Duodenal mucosa (tissue), 2 donors: Measurements from ENCODE around the gene PTPRA.
"Not testable (repeated sequence)": the region's sequence is repeated elsewhere in the genome, so short reads cannot be mapped to it uniquely, and the experiment has no call there.

ENCODE experiments used
- H3K27ac ChIP-seq: one replicate; pipeline ENCODE4 v1.7.0; 2013; ENCODE audit warnings: low read depth, low read length
- H3K27me3 ChIP-seq, 2 donors: one replicate each; pipeline ENCODE4 v1.7.0; 2013; ENCODE audit warnings: low read length in 2 of 2, control low read depth in 1 of 2; ENCODE audit not compliant: insufficient read depth in 2 of 2, control insufficient read depth in 1 of 2
- H3K36me3 ChIP-seq, 2 donors: one replicate each; pipeline ENCODE4 v1.7.0; 2013; ENCODE audit warnings: low read length in 2 of 2, control low read depth in 1 of 2; ENCODE audit not compliant: insufficient read depth in 2 of 2, control insufficient read depth in 1 of 2
- H3K4me1 ChIP-seq, 2 donors: one replicate each; pipeline ENCODE4 v1.7.0; 2013; ENCODE audit warnings: low read length in 2 of 2, control low read depth in 1 of 2; ENCODE audit not compliant: insufficient read depth in 2 of 2, control insufficient read depth in 1 of 2
- H3K4me3 ChIP-seq, 2 donors: one replicate each; pipeline ENCODE4 v1.7.0; 2013; ENCODE audit warnings: low read length in 2 of 2, low read depth in 1 of 2
- H3K9ac ChIP-seq, 2 donors: one replicate each; pipeline ENCODE4 v1.7.0; 2013; ENCODE audit warnings: low read length in 2 of 2, low read depth in 1 of 2
- H3K9me3 ChIP-seq, 2 donors: one replicate each; pipeline ENCODE4 v1.7.0; 2013; ENCODE audit warnings: low read length in 2 of 2, control low read depth in 1 of 2; ENCODE audit not compliant: control insufficient read depth in 1 of 2

Gene PTPRA

DNA sequence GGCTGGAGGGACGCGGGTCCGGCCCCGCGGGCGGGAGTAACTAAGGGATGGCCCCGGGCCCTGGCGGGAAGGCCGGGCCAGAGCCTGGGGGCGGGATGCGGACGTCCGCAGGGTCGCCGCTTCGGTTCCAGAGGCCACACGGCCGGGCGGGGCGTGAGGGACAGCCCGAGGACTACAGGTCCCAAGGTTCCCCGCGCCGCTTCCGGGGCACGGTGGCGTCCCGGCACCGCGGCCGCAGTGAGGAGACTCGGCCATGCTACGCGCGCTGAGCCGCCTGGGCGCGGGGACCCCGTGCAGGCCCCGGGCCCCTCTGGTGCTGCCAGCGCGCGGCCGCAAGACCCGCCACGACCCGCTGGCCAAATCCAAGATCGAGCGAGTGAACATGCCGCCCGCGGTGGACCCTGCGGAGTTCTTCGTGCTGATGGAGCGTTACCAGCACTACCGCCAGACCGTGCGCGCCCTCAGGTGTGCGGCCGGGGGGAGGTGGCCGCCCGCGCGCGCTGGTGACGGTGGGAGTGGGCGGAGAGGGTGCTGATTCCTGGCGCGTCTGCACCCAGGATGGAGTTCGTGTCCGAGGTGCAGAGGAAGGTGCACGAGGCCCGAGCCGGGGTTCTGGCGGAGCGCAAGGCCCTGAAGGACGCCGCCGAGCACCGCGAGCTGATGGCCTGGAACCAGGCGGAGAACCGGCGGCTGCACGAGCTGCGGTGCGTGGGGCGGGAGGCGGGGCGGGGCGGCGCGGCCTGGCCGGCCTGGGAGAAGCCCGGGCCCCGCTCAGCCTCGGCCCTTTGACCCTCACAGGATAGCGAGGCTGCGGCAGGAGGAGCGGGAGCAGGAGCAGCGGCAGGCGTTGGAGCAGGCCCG, 172.8 kb downstream of the PTPRA start, which contains the start of gene MRPS26:
TSS of gene MRPS26 (plus strand) at position 237 of the 861 bp plus-strand sequence. CDS start at position 254, 17 bp downstream.
- peaks cover 6 to 17% of the 10 kb centered on the region in 2 donors for H3K4me1 ChIP-seq

GRCh38 chr20:3046677-3047462, 173.6 kb downstream of the PTPRA start:
- H3K4me3 ChIP-seq: peak overlapping the region; percentile 80 to 91
- H3K9ac ChIP-seq: peak overlapping the region; percentile 36 to 89
- no peaks in the 10 kb centered on the region for H3K27me3 ChIP-seq
- H3K4me1 ChIP-seq: peaks cover 6 to 17% of the 10 kb centered on the region in 2 donors
- H3K27ac ChIP-seq: no peak overlapping the region
- no peaks in the 10 kb centered on the region for H3K9me3 ChIP-seq
- H3K36me3 ChIP-seq: peaks cover 20 to 25% of the 10 kb centered on the region in 2 donors

More for the DNA sequence above, 172.8 kb downstream of the PTPRA start, which contains the start of gene MRPS26:
- Histone ChIP-seq H3K9ac (peak within 1 kb of the TSS; percentile 61 to 89), H3K27me3 (no peaks in the 10 kb centered on the region), H3K27ac (peak within 1 kb of the TSS; percentile 91), H3K4me3 (peak within 1 kb of the TSS; percentile 80 to 91), H3K36me3 (peaks cover 20 to 25% of the 10 kb centered on the region in 2 donors), H3K9me3 (no peaks in the 10 kb centered on the region)

DNA sequence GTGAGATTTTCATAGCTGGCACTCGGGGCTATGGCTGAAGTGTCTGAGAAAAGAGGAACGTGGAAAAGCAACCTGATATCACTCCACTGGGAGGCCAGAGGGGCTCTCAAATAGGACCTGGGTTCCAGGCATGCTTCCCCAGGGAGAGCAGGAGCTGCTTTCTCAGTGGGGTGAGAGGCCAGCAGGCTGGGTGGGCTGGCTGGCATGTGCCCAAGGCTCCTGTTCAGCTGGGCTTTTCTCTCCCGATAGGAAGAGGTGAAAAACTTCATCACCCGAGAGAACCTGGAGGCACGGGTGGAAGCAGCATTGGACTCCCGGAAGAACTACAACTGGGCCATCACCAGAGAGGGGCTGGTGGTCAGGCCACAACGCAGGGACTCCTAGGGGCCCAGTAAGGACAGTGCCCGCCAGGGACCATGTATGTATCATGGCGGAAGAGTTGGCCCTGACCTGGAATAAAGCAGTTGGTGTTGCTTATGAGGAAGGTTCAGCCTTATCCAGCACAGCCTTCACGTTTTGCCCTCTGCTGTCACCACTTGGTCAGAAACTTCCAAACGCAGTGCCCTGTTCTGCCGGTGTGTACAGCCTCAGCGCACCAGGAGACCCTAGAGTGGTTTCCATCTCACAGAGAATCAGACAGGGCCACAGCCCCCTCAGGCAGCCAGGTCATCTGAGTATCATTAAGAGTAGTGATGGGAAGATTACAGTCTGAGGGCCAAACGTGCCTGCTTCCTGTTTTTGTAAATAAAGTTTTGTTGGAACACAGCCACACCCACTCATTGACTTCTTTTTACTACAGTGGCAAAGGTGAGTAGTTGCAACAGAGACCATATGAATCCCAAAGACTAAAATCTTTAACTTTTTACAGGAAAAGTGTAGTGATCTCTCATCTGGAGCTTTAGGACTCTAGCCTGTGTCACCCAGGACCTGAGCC, 174.5 kb downstream of the PTPRA start:
- H3K27me3 ChIP-seq: no peaks in the 10 kb centered on the region
- no peak overlapping the region for H3K27ac ChIP-seq
- peaks cover 6 to 17% of the 10 kb centered on the region in 2 donors for H3K4me1 ChIP-seq
- no peaks in the 10 kb centered on the region for H3K9me3 ChIP-seq
- H3K4me3 ChIP-seq: no peak overlapping the region
- no peak overlapping the region for H3K9ac ChIP-seq
- peaks cover 20 to 25% of the 10 kb centered on the region in 2 donors for H3K36me3 ChIP-seq

GRCh38 chr20:3051385-3052019, 178.2 kb downstream of the PTPRA start:
- Histone ChIP-seq H3K9me3 (no peaks in the 10 kb centered on the region), H3K27ac (no peak overlapping the region)

GRCh38 chr20:3059489-3059888, 186.2 kb downstream of the PTPRA start:
- no peaks in the 10 kb centered on the region for H3K36me3 ChIP-seq
- no peaks in the 10 kb centered on the region for H3K27me3 ChIP-seq

More at GRCh38 chr20:3051385-3052019, 178.2 kb downstream of the PTPRA start:
- Histone ChIP-seq H3K36me3 (peaks cover 20 to 25% of the 10 kb centered on the region in 2 donors), H3K4me3 (no peak overlapping the region), H3K9ac (no peak overlapping the region), H3K27me3 (no peaks in the 10 kb centered on the region), H3K4me1 (peaks cover 3 to 12% of the 10 kb centered on the region in 2 donors)

GRCh38 chr20:3064119-3064518, 190.8 kb downstream of the PTPRA start:
- H3K4me1 ChIP-seq, H3K9me3 ChIP-seq, H3K36me3 ChIP-seq, H3K4me3 ChIP-seq, H3K27ac ChIP-seq, H3K27me3 ChIP-seq, H3K9ac ChIP-seq: not testable (repeated sequence)

More at GRCh38 chr20:3059489-3059888, 186.2 kb downstream of the PTPRA start:
- H3K9me3 ChIP-seq: no peaks in the 10 kb centered on the region
- H3K27ac ChIP-seq: no peak overlapping the region
- no peak overlapping the region for H3K9ac ChIP-seq
- H3K4me1 ChIP-seq: no peaks in the 10 kb centered on the region
- no peak overlapping the region for H3K4me3 ChIP-seq

- H3K27ac ChIP-seq: no peak overlapping the region
- H3K4me1 ChIP-seq: peaks cover 3 to 10% of the 10 kb centered on the region in 2 donors
- H3K4me3 ChIP-seq: no peak overlapping the region
- H3K27me3 ChIP-seq: no peaks in the 10 kb centered on the region
- H3K9me3 ChIP-seq: no peaks in the 10 kb centered on the region
- no peaks in the 10 kb centered on the region for H3K36me3 ChIP-seq
- no peak overlapping the region for H3K9ac ChIP-seq
Measured at GRCh38 chr20:3067139-3068014, 194.1 kb downstream of the PTPRA start.

DNA sequence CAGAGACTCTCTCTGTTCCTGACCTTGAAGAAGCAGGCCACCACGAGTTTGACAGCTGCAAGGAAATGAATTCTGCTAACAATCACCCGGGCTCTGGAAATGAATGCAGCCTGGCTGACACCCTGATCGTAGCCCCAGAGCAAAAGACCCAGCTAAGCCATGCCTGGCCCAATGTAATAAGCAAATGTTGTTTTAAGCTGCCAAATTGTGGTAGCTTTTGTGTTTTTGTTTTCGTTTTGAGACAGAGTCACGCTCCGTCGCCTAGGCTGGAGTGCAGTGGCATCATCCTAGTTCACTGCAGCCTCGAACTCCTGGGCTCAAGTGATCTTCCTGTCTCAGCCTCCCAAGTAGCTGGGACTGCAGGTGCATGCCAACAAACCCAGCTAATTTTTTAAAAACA, 194.8 kb downstream of the PTPRA start:
- Histone ChIP-seq H3K4me3 (no peak overlapping the region), H3K36me3 (no peaks in the 10 kb centered on the region), H3K27ac (no peak overlapping the region), H3K9me3 (no peaks in the 10 kb centered on the region), H3K4me1 (peaks cover 5 to 12% of the 10 kb centered on the region in 2 donors), H3K27me3 (no peaks in the 10 kb centered on the region), H3K9ac (no peak overlapping the region)
